Stimulated activated CD8-positive, alpha-beta memory T cell treated with anti-CD3 and anti-CD28 coated beads, Interleukin-15, amount 100 ng/mL, for 4 hours (primary cell): ENCODE data around the gene RAB11FIP3.

Source experiments
- DNase-seq, 2 donors: peaks; one replicate each; pipeline ENCODE4 v3.0.0-alpha.2; 2020; ENCODE audit warnings: low read depth in 2 of 2

Gene RAB11FIP3

GRCh38 chr16:424033-424622 lies 1.3 kb upstream of the RAB11FIP3 start:
- no peak for DNase-seq

GRCh38 chr16:424623-425081 lies 797 bp upstream of the RAB11FIP3 start:
- no peak for DNase-seq

DNA sequence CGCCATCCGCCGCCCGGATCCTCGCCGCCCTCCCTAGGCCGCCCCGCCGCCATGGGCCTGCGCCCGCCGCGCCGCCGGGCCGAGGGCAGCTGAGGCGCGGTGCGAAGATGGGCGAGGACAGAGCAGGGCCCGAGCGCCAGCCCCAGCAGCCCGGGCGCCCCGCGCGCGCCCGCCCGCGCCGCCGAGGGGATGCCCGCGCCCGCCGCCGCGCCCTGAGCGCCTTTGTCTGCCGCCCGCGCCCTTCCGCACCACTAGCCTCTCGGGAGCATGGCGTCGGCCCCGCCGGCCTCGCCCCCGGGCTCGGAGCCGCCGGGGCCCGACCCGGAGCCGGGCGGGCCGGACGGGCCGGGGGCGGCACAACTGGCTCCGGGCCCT lies 278 bp downstream of the RAB11FIP3 start:
- no peak for DNase-seq

GRCh38 chr16:426115-426905 lies 861 bp downstream of the RAB11FIP3 start:
- no peak for DNase-seq

DNA sequence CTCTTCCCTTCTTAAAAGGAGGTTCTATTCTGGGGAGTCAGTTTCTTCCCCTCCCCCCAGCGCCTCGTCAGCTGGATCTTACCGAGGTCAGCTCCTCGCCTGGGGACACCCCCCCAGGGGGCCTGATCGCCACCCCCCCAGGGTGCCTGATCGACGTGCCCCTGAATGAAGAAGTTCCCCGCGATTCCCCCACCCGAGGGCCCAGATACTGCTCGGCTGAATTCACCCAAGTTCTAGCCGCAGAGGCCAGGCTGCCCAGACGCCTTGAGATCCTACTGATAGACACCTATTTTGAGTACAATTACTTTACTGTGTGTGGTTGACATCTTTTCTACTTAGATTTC lies 1.4 kb downstream of the RAB11FIP3 start:
- DNase-seq = no peak

- DNase-seq = no peak
These were observed 1.8 kb downstream of the RAB11FIP3 start for GRCh38 chr16:427250-427649.

- DNase-seq = no peak
These were observed 5.5 kb downstream of the RAB11FIP3 start for GRCh38 chr16:430904-431303.

GRCh38 chr16:440627-441026 lies 15.2 kb downstream of the RAB11FIP3 start:
- DNase-seq = no peak

- no peak for DNase-seq
These were observed 16.0 kb downstream of the RAB11FIP3 start for GRCh38 chr16:441447-441846.

GRCh38 chr16:442976-443375 lies 17.5 kb downstream of the RAB11FIP3 start:
- no peak for DNase-seq

- no peak for DNase-seq
These were observed 18.6 kb downstream of the RAB11FIP3 start for GRCh38 chr16:444027-444426.

- DNase-seq = no peak
These were observed 20.1 kb downstream of the RAB11FIP3 start for GRCh38 chr16:445566-445965.

GRCh38 chr16:450385-450784 lies 24.9 kb downstream of the RAB11FIP3 start:
- DNase-seq = no peak

DNA sequence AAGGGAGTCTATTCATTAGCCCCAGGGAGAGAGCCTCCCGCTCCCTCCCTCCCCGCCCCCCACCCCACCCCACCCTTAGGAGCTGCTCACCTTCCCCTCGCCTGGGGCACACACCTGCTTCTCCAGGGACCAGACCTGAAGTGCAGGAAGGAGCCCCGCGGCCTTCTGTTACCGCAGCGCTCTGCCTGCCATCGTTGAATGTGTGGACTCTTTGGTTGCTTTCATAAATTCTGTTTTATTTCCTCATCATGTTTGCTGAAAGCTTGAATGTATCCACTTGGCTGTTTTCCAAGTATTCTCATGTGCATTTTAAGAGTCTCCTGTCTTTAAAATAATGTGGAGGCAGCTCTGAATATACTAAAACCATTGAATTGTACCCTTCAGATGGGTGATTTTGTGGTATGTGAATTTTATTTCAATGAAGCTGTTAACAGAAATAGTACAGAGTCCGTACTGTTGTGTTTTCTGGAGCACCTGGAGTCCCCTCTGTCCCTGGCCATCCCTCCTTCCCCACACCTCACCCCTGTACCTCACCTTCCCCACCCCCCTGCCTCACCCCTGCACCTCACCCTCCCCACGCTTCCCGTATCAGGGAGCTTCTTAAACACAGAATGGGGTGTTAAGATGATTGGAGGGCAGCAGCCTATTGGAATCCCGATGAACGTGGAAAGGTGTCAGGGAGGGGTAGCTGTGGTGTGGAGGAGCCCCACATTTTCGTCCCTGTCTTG lies 25.5 kb downstream of the RAB11FIP3 start:
- no peak for DNase-seq

GRCh38 chr16:454397-454940 lies 29.0 kb downstream of the RAB11FIP3 start:
- no peak for DNase-seq

DNA sequence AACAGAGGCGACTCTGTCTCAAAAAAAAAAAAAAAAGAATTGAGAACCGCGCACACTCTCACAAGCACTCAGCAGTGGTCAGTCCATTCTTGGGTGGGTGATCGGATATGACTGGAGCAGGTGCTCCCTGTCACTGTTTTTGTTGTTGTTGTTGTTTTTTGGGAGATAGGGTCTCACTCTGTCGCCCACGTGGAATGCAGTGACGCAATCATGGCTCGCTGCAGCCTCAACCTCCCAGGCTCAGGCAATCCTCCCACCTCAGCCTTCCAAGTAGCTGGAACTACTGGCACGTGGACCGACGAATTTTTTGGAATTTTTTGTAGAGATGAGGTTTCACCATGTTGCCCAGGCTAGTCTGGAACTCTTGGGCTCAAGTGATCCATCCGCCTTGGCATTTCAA lies 30.0 kb downstream of the RAB11FIP3 start:
- DNase-seq = no peak

DNA sequence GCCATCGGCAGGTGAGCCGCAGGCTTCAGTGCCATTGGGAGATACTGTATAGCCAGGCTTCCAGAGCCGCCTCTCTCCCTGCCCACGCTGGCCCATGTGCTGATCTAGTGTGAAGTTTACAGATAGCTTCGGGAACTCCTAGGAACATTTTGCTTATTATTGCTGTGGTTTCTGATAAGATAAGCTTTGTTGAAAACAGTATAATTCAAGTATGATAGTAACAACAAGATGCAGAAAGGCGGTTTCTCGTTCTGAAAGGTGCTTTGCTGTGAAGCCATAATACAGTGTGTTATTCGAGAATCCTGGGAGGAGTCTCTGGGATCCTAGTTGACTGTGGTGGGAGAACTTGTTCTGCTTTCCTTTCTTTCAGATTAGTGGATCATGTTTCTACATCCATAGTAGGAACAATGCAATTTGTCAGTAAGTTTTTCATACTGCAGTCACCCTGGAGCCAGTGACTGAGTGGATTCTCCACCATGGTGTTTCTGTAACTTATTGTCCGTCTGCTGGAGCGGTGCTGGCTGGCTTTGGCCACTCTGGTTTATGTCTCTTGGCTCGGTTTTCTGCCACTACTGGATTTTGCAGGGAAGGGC lies 31.5 kb downstream of the RAB11FIP3 start:
- DNase-seq = no peak

DNA sequence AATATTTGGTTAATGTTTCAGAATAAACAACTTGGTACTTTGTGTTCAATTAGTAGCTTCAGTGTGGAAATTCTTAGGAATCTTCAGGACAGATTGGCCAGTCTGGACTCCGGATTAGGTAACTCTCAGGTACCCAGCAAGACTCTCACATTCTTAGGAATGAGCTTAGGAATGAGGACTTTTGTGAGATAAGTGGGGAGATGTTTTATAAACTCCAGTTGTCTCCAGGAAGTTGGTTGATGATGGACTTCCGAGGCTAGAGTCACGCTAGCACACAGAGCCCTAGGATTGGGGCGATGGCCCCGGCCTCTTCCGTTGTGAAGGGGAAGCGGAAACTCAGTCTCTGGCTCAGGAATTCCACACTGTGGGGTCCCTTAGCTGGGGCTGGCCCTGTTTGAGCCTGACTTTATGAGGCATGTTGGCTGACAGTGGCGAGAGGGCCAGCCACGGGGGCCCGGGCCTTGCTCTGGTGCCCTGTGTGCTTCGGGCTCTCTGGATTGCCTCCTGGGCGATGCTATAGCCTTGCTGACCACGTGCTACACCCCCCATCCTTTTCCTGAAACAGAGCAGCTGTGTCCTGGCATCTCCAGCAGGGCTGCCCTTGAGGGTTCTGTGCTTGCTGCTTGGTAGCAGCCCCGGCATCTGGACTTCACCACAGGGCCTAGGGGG lies 32.4 kb downstream of the RAB11FIP3 start:
- no peak for DNase-seq

DNA sequence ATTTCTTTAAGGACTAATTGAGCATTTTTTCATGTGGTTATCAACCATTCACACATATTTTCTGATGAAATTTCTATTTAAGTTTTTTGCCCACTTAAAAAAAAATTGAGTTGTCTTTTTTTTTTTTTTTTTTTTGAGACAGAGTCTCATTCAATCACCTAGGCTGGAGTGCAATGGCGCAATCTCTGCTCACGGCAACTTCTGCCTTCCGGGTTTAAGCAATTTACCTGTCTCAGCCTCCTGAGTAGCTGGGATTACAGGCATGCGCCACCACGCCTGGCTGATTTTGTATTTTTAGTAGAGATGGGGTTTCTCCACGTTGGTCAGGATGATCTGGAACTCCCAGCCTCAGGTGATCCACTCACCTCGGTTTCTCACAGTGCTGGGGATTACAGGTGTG lies 34.3 kb downstream of the RAB11FIP3 start:
- DNase-seq = no peak

DNA sequence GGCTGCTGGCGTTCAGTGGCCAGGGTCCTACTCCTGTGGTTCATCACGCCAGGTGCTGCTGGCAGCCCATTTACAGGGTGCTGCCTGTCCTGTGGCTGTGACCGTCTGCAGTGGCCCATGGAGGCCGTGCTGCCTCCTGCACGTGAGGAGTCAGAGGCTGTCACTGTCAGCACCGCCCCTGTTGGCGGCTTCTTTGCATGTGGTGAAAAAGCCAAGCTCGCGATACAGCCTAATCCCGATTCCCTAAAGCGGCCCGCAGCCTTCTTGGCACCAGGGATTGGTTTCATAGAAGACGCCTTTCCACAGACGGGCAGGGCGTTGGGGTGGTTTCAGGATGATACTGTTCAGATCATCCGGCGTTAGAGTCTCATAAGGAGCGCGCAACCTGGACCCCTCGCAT lies 35.3 kb downstream of the RAB11FIP3 start:
- DNase-seq = no peak

DNA sequence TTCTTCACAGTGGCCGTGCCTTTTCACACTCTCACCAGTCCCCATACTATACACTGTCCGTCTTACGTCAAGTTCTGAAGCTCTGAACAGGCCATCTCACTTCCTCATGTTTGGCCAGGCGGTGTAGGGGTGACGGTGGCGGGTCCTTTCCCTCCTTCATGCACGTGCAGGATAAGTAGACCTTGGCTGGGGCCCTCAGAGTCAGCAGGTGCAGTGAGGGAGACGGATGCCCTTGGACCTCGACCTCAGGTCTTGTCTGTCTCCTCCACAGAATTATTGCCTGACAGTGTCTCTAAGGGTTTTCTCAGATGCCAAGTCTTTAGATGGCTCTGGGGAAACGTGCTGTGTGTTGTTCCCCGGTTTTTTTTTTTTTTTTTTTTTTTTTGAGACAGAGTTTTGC lies 37.6 kb downstream of the RAB11FIP3 start:
- DNase-seq = no peak

GRCh38 chr16:466651-467050 lies 41.2 kb downstream of the RAB11FIP3 start:
- DNase-seq = no peak
